Upper lobe of left lung (tissue), 6 donors: ENCODE measurements around the gene HLA-DQA1. TPM values are rescaled to one million over a fixed set of nuclear protein-coding genes. Genes with fewer than 3 reads are reported as not detected.

Source experiments
- ATAC-seq, 2 donors: fragments of 200-7000 bp; cut with Tn5 transposase; one replicate each; pipeline ENCODE4 v1.9.1; 2022; ENCODE audit warnings: mild to moderate bottlenecking in 2 of 2, moderate library complexity in 2 of 2; ENCODE audit not compliant: low FRiP score in 2 of 2
- DNase-seq, 2 donors: peaks; one replicate each; pipeline ENCODE4 v3.0.0-alpha.2; 2019 to 2020
- H3K27ac ChIP-seq, 4 donors: fragments of 200-600 bp; sonication (generic); one replicate each; pipeline ENCODE4 v1.5.1; 2016 to 2019
- H3K27me3 ChIP-seq, 4 donors: fragments of 200-600 bp; sonication (generic); one replicate each; pipeline ENCODE4 v1.5.1; 2017 to 2019
- H3K36me3 ChIP-seq, 4 donors: fragments of 200-600 bp; sonication (generic); one replicate each; pipeline ENCODE4 v1.5.1; 2016 to 2019
- H3K4me1 ChIP-seq, 4 donors: fragments of 200-600 bp; sonication (generic); one replicate each; pipeline ENCODE4 v1.5.1; 2018 to 2019
- H3K4me3 ChIP-seq, 4 donors: fragments of 200-600 bp; sonication (generic); one replicate each; pipeline ENCODE4 v1.5.1; 2017 to 2019; ENCODE audit warnings: mild to moderate bottlenecking in 2 of 4, moderate library complexity in 1 of 4
- H3K9me3 ChIP-seq, 4 donors: fragments of 200-600 bp; sonication (generic); one replicate each; pipeline ENCODE4 v1.5.1; 2018 to 2019
- CTCF ChIP-seq, 6 experiments: fragments of 450-650 bp in 4 of 6; fragments of 200-600 bp in 2 of 6; sonication (generic) in 2 of 6; IDR thresholded peaks; one replicate each; pipeline ENCODE4 v1.5.1; 2016 to 2019; ENCODE audit warnings: antibody characterized with exemption in 6 of 6
- EP300 ChIP-seq, 4 donors: sonication (generic); formaldehyde crosslinking; IDR thresholded peaks; one replicate each; pipeline ENCODE4 v1.5.1; 2017; ENCODE audit warnings: antibody characterized with exemption in 4 of 4, control low read depth in 2 of 4
- POLR2A ChIP-seq, 4 donors: fragments of 450-650 bp; IDR thresholded peaks; one replicate each; pipeline ENCODE4 v1.5.1; 2016 to 2017; ENCODE audit warnings: antibody characterized with exemption in 4 of 4, mild to moderate bottlenecking in 2 of 4
- POLR2AphosphoS5 ChIP-seq, 2 donors: sonication (generic); formaldehyde crosslinking; IDR thresholded peaks; one replicate each; pipeline ENCODE4 v1.5.1; 2017; ENCODE audit warnings: antibody characterized with exemption in 2 of 2
- WGBS, 2 donors: methylation state at CpG; one replicate each; pipeline ENCODE4 v1.1.5; 2017 to 2018; 5-methylcytosine and 5-hydroxymethylcytosine counted together
- total RNA-seq, 6 donors: library from RNA; depleted of rRNA in 4 of 6; stranded (reverse); fragments of >200 nt in 4 of 6; gene quantifications; one replicate each; pipeline versions ENCODE4 v1.1.0 to v1.2.1, GENCODE V29; 2016 to 2021
- donor health status: DM: no; HTN: no; CAD: no; lungs with moderate emphysema.
- donor health status: DM: no; HTN: yes; CAD: no; lungs with severe emphysema.

The HLA-DQA1 gene
- total RNA-seq, 6 donors from 2014 or later: 7.8 to 476 (median 122) TPM; not detected in 1

- H3K36me3 ChIP-seq: no peaks in the 10 kb centered on the region
- TF ChIP-seq POLR2AphosphoS5 (IDR thresholded peaks at IDR 0.05): no peak
- no peak for TF ChIP-seq EP300 (IDR thresholded peaks at IDR 0.05)
- TF ChIP-seq CTCF (IDR thresholded peaks at IDR 0.05): no peak
- TF ChIP-seq POLR2A (IDR thresholded peaks at IDR 0.05): no peak
- 46 to 79% methylated on average over 3 of the region's 3 CpGs for WGBS, 2 donors
- ATAC-seq (no peak), DNase-seq (no peak)
- no peaks in the 10 kb centered on the region for H3K27me3 ChIP-seq
- no peaks in the 10 kb centered on the region for H3K9me3 ChIP-seq
- no peaks in the 10 kb centered on the region for H3K4me1 ChIP-seq
- peak overlapping the region in 1 of 4 donors; percentile 76 for H3K27ac ChIP-seq
- no peak overlapping the region for H3K4me3 ChIP-seq
Measured at GRCh38 chr6:32602383-32602782, 34.8 kb upstream of the HLA-DQA1 start.

GRCh38 chr6:32603222-32603621 lies 34.0 kb upstream of the HLA-DQA1 start:
- H3K36me3 ChIP-seq: no peaks in the 10 kb centered on the region
- WGBS, 2 donors: 62 to 65% methylated on average over 3 to 5 of the region's 5 CpGs
- peak overlapping the region in 1 of 4 donors; percentile 76 for H3K27ac ChIP-seq
- H3K4me1 ChIP-seq: no peaks in the 10 kb centered on the region
- no peaks in the 10 kb centered on the region for H3K9me3 ChIP-seq
- H3K4me3 ChIP-seq: no peak overlapping the region
- TF ChIP-seq POLR2A (IDR thresholded peaks at IDR 0.05) (no peak), POLR2AphosphoS5 (IDR thresholded peaks at IDR 0.05) (no peak), EP300 (IDR thresholded peaks at IDR 0.05) (no peak), CTCF (IDR thresholded peaks at IDR 0.05) (no peak)
- no peaks in the 10 kb centered on the region for H3K27me3 ChIP-seq
- ATAC-seq: no peak
- DNase-seq: no peak

- Histone ChIP-seq H3K4me3 (no peak overlapping the region), H3K9me3 (no peaks in the 10 kb centered on the region), H3K36me3 (no peaks in the 10 kb centered on the region), H3K27me3 (no peaks in the 10 kb centered on the region), H3K27ac (peak overlapping the region in 1 of 4 donors; percentile 76), H3K4me1 (no peaks in the 10 kb centered on the region)
- TF ChIP-seq POLR2A (IDR thresholded peaks at IDR 0.05): no peak
- no peak for TF ChIP-seq CTCF (IDR thresholded peaks at IDR 0.05)
- TF ChIP-seq EP300 (IDR thresholded peaks at IDR 0.05): no peak
- no peak for TF ChIP-seq POLR2AphosphoS5 (IDR thresholded peaks at IDR 0.05)
- ATAC-seq: peak in 1 of 2 donors; percentile 58
- 5 to 14% methylated on average over 3 of the region's 3 CpGs for WGBS, 2 donors
- no peak for DNase-seq
Measured at GRCh38 chr6:32603888-32604287, 33.3 kb upstream of the HLA-DQA1 start.

- no peaks in the 10 kb centered on the region for H3K9me3 ChIP-seq
- DNase-seq: no peak
- peaks cover 0 to 2% (median 0%) of the 10 kb centered on the region in 4 donors for H3K4me1 ChIP-seq
- H3K36me3 ChIP-seq: no peaks in the 10 kb centered on the region
- H3K4me3 ChIP-seq: no peak overlapping the region
- H3K27ac ChIP-seq: peak overlapping the region in 1 of 4 donors; percentile 76
- H3K27me3 ChIP-seq: no peaks in the 10 kb centered on the region
- peak; percentile 73 to 84 for ATAC-seq
- WGBS, 2 donors: 0 to 1% methylated on average over 3 of the region's 3 CpGs
- TF ChIP-seq EP300 (IDR thresholded peaks at IDR 0.05) (no peak), POLR2A (IDR thresholded peaks at IDR 0.05) (no peak)
Measured at GRCh38 chr6:32604434-32604877, 32.8 kb upstream of the HLA-DQA1 start.

- TF ChIP-seq POLR2AphosphoS5 (IDR thresholded peaks at IDR 0.05): no peak
- TF ChIP-seq CTCF (IDR thresholded peaks at IDR 0.05): no peak
- H3K27me3 ChIP-seq: no peaks in the 10 kb centered on the region
- no peak overlapping the region for H3K27ac ChIP-seq
- H3K4me1 ChIP-seq: peaks cover 0 to 5% (median 0%) of the 10 kb centered on the region in 4 donors
- no peak overlapping the region for H3K4me3 ChIP-seq
- no peaks in the 10 kb centered on the region for H3K36me3 ChIP-seq
- WGBS, 2 donors: 68 to 73% methylated on average over 3 to 4 of the region's 4 CpGs
- H3K9me3 ChIP-seq: no peaks in the 10 kb centered on the region
- no peak for ATAC-seq
- no peak for DNase-seq
Measured at GRCh38 chr6:32607263-32607987, 29.8 kb upstream of the HLA-DQA1 start.
